ENCODE data around the gene NDUFB7. TPM values are rescaled to one million over a fixed set of nuclear protein-coding genes. Genes with fewer than 3 reads are reported as not detected.

Gene NDUFB7
- total and polyA plus RNA-seq, 2 experiments from 2014 or later: 289 to 463 TPM

GRCh38 chr19:14614099-14614412 lies 42.2 kb upstream of the NDUFB7 start:
- Histone ChIP-seq H3K27me3 (ENCODE audit: insufficient read depth) (no peaks in the 10 kb centered on the region), H3F3A (replicated peaks; ENCODE audit: low read depth) (no peaks in the 10 kb centered on the region), H3K27ac (ENCODE audit: low read depth) (no peak overlapping the region), H4K20me1 (replicated peaks; ENCODE audit: insufficient read depth) (no peaks in the 10 kb centered on the region), H2AFZ (no peak overlapping the region), H3K4me2 (no peak overlapping the region), H3K9me2 (ENCODE audit: insufficient read depth) (peaks cover 4% of the 10 kb centered on the region; the same call in 1 of the 2 replicates), H3K36me3 (ENCODE audit: insufficient read depth) (no peaks in the 10 kb centered on the region), H3K4me3 (no peak overlapping the region), H3K4me1 (ENCODE audit: insufficient read depth) (no peaks in the 10 kb centered on the region), H3K79me2 (replicated peaks; ENCODE audit: insufficient read depth) (no peaks in the 10 kb centered on the region)
- H3K4me1 Mint-ChIP-seq: no peaks in the 10 kb centered on the region
- DNase-seq (ENCODE audit: low spot score) (no peak), ATAC-seq (no peak)
- H3K9me3 Mint-ChIP-seq: peaks cover 97% of the 10 kb centered on the region
- H3K36me3 Mint-ChIP-seq (ENCODE audit: low read depth): peaks cover 28% of the 10 kb centered on the region
- peaks cover 6% of the 10 kb centered on the region for H3K27me3 Mint-ChIP-seq (ENCODE audit: insufficient read depth, low read depth, poor library complexity)
- TF ChIP-seq POLR2AphosphoS5 (IDR thresholded peaks at IDR 0.05; ENCODE audit: low read depth): no peak
- TF ChIP-seq ETS1 (IDR thresholded peaks at IDR 0.05): no peak
- no peak for TF ChIP-seq ZNF331 (CRISPR knock-in tag; IDR thresholded peaks at IDR 0.05; ENCODE audit: low read depth)
- TF ChIP-seq ZNF462 (CRISPR knock-in tag; IDR thresholded peaks at IDR 0.05): no peak
- TF ChIP-seq NANOG (IDR thresholded peaks at IDR 0.05; ENCODE audit: borderline replicate concordance): no peak
- TF ChIP-seq JUNB (IDR thresholded peaks at IDR 0.05; ENCODE audit: unreplicated experiment): no peak
- no peak for TF ChIP-seq CTCF (conservative IDR thresholded peaks at IDR 0.05; ENCODE audit: low read depth in 2 of 2)
- TF ChIP-seq REST (IDR thresholded peaks at IDR 0.05; ENCODE audit: unreplicated experiment): no peak
- no peak for TF ChIP-seq ZNF114 (CRISPR knock-in tag; IDR thresholded peaks at IDR 0.05)
- TF ChIP-seq EZH2 (IDR thresholded peaks at IDR 0.05; ENCODE audit: low read depth, unreplicated experiment): no peak
- TF ChIP-seq STAT1 (IDR thresholded peaks at IDR 0.05; ENCODE audit: unreplicated experiment): no peak
- TF ChIP-seq EZH2phosphoT487 (IDR thresholded peaks at IDR 0.05; ENCODE audit: unreplicated experiment): no peak
- TF ChIP-seq CREB1 (CRISPR knock-in tag; IDR thresholded peaks at IDR 0.05; ENCODE audit: low read depth): no peak
- no peak overlapping the region for H3K4me3 Mint-ChIP-seq
- no peak overlapping the region for H3K27ac Mint-ChIP-seq

Measured in GM23338 (cell line).